Fibroblast of skin of abdomen (primary cell): ENCODE measurements around the gene ANKRD6.

ENCODE experiments used
- DNase-seq: peaks from one replicate; pipeline ENCODE4 v3.0.0-alpha.2; 2013

The ANKRD6 gene

DNA sequence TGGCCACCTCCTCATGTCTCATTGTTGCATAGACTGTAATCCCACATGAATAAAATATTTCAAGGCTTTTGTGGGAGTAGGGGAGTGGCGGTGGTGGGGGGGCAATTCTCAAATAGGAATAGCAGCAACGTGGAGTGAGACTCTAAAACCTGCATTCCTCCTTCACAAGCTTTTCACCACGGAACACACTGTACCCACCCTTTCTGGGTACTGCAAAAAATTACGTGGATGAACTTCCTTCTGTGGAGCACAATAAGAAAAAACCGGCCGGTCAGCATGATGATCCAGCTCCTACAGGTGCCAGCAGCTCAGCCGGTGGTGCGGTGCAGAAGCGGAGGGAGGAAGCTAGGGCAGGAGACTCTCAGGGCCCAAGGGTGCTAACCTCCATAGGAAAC, 19.9 kb upstream of the ANKRD6 start:
- no peak for DNase-seq

DNA sequence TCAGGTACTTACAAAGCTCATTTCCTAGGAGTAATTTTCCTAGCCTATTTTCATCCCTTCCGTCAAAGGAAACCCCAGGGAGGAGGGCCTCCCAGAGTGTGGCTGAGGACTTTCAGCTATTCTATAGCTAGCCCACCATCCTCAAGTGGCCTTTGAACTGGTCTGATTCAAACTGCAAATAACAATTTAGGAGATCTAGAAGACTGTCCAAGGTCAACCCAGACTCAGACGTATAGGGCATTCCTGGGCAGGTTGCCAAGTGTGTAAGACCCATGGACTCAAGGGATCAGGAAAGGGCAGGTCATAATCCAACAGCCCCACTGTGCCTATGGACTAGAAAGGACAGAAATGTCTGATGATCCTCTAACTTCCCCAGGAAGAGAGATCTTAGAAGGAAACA, 18.7 kb upstream of the ANKRD6 start:
- no peak for DNase-seq

DNA sequence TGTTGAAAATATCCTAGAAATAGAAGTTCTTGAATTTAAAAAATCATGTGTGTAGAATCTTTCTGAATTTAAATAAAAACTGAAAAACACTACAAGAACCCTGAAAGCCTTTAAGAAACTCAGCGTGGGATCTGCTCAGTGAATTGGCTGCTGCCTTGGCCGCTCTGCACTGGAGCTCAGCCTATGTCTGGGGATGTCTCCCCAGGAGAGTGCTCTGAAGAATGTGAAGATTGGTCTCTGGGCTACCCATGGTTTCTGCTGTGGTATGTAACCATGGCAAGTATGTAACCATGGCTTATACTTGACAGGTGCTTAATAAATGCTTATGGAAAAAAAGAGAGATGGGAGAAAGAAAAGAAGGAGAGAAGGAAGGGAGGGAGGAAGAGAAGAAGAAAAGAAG, 17.8 kb upstream of the ANKRD6 start:
- DNase-seq: no peak

- no peak for DNase-seq
Measured at GRCh38 chr6:89416796-89417195, 16.2 kb upstream of the ANKRD6 start.

- DNase-seq: no peak
Measured at GRCh38 chr6:89430201-89430962, 2.6 kb upstream of the ANKRD6 start.

GRCh38 chr6:89433252-89434149, 549 bp downstream of the ANKRD6 start:
- DNase-seq: no peak

GRCh38 chr6:89434150-89434499, 1.2 kb downstream of the ANKRD6 start:
- DNase-seq: no peak

GRCh38 chr6:89434954-89435353, 2.0 kb downstream of the ANKRD6 start:
- no peak for DNase-seq

DNA sequence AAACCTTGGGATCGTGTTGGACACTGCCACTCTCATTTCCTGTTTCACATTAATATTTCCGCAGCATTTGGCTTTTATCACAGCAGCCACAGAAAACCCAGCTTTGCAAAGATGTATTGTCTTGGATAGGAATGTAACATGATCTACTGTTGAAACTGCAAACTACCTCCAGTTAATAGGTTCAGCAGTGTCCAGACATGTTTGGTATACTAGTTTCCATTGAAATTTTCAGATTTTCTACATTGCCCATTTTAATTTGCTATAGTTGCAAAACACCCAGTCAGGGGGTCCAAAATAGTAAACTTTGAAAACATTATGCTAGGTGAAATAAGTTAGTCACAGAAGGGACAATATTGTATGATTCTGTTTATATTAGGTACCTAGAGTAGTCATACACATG, 3.3 kb downstream of the ANKRD6 start:
- DNase-seq: no peak

DNA sequence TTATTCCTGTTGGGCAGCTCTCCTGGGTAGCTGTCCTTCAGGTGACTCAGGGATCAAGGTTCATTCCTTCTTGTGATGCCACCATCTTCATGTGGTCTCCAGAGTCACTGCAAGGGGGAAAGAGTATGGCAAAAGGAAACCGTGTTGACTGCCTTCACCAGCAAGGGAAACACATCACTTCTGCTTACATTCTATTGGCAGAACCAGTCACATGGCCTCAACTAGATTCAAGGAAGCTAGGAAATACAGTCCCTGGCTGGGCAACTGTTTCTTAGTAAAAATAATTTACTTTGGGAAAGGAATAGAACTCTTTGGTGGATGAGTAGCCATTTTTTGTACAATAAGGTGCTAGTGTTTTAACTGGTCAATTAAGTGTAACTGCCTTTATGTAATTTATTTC, 5.3 kb downstream of the ANKRD6 start:
- DNase-seq: no peak

DNA sequence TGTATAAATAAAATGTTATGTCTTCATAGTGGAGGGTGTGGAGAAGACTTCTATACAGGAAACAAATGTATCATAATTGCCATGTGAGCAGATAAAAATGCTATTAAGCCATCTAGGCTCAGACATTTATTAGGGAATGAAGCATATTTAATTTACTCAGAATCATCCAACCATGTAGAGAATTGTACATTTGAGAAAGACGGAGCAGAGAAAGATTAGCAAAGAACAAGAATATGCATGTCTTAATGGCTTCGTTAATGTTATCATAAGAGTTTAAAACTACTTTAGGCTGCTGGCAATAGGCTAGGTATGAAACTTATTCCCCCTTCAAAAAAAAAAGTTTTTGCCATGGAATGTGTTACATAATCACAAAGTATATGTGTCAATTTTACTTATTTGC, 6.1 kb downstream of the ANKRD6 start:
- no peak for DNase-seq

DNA sequence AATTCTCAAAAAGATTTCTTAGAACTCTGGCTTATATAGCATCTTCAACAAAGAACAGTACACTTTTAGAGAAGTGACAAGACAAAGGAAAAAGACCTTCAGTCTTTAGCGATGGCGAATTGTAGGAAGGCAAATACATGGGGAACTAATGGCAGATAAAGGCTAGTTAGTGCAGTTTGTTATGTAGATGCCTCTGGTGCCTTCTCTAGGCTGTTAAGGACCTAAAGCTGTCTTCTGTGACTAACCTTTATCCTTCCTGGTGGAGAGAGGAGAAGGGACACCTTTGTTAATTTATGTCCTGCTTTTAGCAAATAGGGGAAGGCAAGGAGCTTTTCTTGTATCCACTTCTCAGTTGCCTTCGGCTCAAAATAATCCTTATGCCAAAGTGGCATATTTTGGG, 7.2 kb downstream of the ANKRD6 start:
- no peak for DNase-seq

GRCh38 chr6:89443658-89444057, 10.7 kb downstream of the ANKRD6 start:
- DNase-seq: no peak

GRCh38 chr6:89449193-89449592, 16.2 kb downstream of the ANKRD6 start:
- no peak for DNase-seq

GRCh38 chr6:89452281-89452680, 19.3 kb downstream of the ANKRD6 start:
- DNase-seq: no peak

- DNase-seq: no peak
Measured at GRCh38 chr6:89454300-89454699, 21.3 kb downstream of the ANKRD6 start.

- no peak for DNase-seq
Measured at GRCh38 chr6:89458704-89459103, 25.8 kb downstream of the ANKRD6 start.

DNA sequence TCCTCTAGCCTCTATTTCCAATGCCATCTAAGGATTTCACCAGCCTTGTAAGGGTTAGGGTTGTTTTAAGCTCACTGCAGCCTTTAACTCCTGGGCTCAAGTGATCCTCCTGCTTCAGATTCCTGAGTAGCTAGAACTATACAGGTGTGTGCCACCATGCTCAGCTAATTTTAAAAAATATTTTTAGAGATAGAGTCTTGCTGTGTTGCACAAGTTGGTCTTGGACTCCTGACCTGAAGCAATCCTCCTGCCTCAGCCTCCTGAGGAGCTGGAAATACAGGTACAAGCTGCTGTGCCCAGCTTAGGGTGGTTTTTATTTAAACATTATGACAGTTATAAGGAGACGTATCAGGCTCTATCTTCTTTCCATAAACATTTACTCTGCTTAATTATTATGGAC, 26.5 kb downstream of the ANKRD6 start:
- no peak for DNase-seq

DNA sequence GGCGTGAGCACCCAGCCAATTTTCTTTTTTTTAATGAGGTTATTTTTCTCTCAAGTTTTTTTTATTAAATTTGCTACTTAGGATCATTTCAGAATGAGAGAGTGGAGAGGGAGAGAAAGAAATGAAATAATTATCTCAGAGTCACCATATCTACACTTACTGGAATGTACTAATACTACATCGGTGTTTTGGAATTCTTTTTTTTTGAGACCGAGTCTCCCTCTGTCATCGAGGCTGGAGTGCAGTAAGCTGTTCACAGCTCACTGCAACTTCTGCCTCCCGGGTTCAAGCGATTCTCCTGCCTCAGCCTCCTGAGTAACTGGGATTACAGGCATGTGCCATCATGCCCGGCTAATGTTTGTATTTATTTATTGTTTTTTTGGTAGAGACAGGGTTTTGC, 27.8 kb downstream of the ANKRD6 start:
- no peak for DNase-seq

GRCh38 chr6:89462503-89462902, 29.6 kb downstream of the ANKRD6 start:
- no peak for DNase-seq

GRCh38 chr6:89464295-89464694, 31.3 kb downstream of the ANKRD6 start:
- no peak for DNase-seq

GRCh38 chr6:89467437-89467836, 34.5 kb downstream of the ANKRD6 start:
- no peak for DNase-seq

DNA sequence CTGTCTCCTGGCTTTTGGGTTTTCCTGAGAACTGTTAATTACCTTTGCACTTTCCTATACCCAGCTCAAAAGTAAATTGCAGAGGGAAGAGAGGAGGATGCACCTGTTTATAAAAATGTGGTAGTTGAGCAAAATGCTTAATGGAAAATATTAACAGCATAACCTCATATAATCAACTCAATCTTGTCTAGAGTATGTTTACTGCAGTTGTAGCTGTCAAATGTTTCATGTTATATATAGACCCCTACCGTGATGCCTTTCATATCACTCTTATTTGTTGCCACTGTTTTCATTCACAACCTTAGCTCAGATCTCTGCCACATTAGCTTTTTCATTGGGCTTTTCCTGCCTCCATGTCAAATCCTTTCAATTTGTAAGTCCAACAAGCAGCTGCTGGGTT, 36.0 kb downstream of the ANKRD6 start:
- DNase-seq: no peak

GRCh38 chr6:89471287-89471867, 38.4 kb downstream of the ANKRD6 start:
- DNase-seq: no peak
